ENCODE data around the gene RAI1.

- TF ChIP-seq POLR2A (IDR thresholded peaks at IDR 0.05), result no peak
- TF ChIP-seq CTCF (IDR thresholded peaks at IDR 0.05), result no peak
Measured at GRCh38 chr17:17698869-17699351, 17.7 kb downstream of the RAI1 start.
